Measurements from ENCODE around the gene GNL3L.
"Not testable (repeated sequence)": the region's sequence is repeated elsewhere in the genome, so short reads cannot be mapped to it uniquely, and the experiment has no call there.

The GNL3L gene

DNA sequence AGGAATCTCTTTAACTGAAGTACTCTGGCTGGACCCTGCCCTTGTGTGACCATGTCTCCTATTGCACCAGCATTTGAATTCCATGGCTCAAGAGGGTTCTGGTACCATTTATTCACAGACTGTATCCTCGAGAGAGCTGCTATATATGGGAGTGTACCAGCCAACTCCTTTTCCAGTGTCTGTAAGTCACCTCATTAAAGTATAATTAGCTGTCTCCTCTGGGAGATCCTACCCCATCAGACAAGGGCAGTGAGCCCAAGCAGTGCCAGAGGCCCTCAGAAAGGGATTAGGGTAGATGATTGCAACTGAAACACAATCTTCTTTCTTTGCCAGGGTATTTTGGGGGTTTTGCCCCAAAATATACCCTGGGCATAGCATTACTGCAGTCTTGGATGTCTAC lies 31.6 kb downstream of the GNL3L start:
- DNase-seq: no peak
- ATAC-seq: no peak

DNA sequence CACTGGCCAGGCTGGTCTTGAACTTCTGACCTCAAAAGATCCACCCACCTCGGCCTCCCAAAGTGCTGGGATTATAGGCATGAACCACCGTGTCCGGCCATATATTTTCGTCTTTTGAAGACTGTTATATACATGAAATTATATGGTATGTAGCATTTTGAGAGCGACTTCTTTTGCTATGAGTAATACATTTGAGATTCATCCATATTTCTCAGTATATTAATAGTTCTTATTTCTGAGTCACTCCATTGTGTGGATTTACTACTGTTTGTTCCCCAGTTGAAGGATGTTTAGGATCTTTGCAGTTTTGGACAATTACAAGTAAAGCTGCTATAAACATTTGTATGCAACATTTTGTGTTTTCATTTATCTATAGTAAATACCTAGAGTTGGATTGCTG lies 34.9 kb downstream of the GNL3L start:
- ATAC-seq (no peak), DNase-seq (no peak)

DNA sequence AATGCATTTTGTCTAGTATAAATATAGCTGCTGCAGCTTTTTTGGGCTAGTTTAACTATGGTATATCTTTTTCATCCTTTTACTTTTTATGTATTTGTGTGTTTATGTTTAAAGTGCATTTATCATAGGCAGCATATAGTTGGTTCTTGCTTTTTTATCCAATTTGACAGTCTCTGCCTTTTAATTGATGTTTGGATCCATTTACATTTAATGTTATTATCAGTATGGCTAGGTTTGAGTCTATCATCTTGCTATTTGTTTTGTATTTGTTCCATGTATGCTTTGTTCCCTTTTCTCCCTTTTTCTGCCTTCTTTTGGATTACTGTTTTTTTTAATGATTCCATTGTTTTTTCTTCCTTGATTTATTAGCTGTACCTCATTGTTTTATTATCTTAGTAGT lies 40.3 kb downstream of the GNL3L start:
- no peak for DNase-seq
- no peak for ATAC-seq

DNA sequence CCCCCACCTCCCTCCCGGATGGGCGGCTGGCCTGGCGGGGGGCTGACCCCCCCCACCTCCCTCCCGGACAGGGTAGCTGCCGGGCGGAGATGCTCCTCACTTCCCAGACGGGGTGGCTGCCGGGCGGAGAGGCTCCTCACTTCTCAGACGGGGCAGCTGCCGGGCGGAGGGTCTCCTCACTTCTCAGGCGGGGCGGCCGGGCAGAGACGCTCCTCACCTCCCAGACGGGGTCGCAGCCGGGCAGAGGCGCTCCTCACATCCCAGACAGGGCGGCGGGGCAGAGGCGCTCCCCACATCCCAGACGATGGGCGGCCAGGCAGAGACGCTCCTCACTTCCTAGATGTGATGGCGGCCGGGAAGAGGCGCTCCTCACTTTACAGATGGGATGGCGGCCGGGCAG lies 42.6 kb downstream of the GNL3L start:
- ATAC-seq, DNase-seq: not testable (repeated sequence)

DNA sequence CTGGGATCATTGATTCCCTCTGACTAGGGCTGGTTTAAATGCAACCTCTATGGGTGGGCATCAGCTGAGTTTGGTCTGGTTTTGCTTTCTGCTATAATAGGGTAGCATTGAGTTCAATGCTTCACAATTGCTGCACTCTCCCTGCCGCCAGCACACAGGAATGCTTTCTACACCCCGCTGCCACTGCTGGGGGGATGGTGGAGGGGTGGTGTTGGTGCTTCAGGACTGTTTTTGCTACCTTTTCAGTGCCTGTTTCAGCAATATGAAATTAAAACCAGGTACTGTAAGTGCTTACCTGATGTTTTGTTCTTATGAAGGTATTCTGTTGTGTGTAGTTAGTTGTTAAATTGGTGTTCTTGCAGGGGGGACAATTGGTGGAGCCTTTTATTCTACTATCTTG lies 67.7 kb downstream of the GNL3L start:
- DNase-seq: no peak
- no peak for ATAC-seq

DNA sequence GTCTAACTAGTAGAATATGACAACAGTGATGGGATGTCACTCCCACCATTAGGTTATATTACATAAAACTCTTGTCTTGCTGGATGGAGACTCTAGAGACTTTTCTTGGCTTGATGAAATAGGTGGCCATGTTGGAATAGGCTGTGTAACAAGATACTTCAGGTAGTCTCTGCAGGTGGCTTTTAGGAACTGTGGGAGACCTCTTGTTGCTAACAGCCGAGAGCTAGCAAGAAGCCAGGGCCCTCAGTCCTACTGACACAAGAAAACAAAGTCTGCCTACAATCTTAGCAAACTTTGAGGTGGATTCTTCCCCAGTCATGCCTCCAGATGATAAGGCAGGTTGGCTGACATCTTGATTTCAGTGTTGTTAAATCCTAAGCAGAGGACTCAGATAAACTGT lies 72.5 kb downstream of the GNL3L start:
- no peak for ATAC-seq
- no peak for DNase-seq

All from stimulated activated naive CD8-positive, alpha-beta T cell treated with anti-CD3 and anti-CD28 coated beads, Interleukin-15, Interleukin-2, amounts not matched to agents 100 U/mL and 50 U/mL, for 24 hours (primary cell).